RCC 7860 (cell line): ENCODE data around the gene TPMT.
"Not testable (repeated sequence)": the region's sequence is repeated elsewhere in the genome, so short reads cannot be mapped to it uniquely, and the experiment has no call there.

ENCODE experiments used
- DNase-seq: peaks from one replicate; pipeline ENCODE4 v3.0.0-alpha.2; 2015; ENCODE audit warnings: low spot score
- FAIRE-seq: peaks from 2 replicates; lab custom pipeline; 2012; peaks lifted over from hg19 to GRCh38; lab: Jason Lieb, UNC

TPMT gene

DNA sequence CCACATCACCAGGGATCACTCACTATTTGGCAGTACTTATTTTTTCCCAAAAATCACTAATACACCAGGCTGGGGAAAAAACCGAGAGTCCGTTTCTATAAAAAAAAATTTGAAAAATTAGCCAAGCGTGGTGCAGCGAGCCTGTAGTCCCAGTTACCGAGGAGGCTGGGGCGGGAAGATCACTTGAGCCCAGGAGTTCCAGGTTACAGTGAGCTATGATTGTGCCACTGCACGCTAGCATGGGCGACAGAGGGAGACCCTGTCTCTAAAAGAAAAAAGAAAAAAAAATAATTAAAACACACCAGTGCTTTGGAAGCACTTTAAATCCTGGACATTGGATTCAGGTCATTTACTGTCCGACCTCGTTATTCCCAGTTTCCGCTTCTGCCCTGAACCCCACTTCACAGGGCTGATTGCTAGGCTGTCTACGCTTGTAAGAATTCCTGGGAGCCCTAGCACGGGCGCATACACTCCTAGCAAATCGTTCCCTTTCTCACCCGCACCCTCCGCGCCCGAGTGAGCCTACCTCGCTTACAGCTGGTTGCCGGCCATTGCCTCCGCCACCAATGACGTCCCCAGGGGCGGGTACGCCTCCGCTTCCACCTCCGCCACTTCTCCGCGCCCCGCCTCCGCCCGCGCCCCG is at the start of gene TPMT:
TSS of gene TPMT (minus strand) at position 571 of the 643 bp plus-strand sequence. CDS start 5,950 bp downstream, outside the sequence.
- DNase-seq (no peak), FAIRE-seq (no peak)

DNA sequence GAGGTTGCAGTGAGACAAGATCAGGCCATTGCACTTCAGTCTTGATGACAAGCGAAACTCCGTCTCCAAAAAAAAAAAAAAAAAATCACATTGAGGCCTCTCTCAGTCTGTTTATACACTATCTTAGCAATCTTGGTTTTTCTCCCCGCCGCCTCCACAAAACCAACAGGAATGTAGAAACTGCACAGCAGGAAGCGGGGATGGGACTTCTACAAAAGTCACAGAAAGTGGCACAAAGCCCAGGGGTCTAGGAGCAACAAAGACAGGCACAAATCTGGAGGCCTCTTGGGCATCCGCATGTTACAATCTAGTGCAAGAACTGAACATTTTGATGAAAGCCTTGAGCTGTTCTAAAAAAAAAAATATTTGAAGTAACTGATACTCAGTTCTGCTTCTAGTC is 48.9 kb upstream of the TPMT start:
- no peak for DNase-seq
- FAIRE-seq: no peak

DNA sequence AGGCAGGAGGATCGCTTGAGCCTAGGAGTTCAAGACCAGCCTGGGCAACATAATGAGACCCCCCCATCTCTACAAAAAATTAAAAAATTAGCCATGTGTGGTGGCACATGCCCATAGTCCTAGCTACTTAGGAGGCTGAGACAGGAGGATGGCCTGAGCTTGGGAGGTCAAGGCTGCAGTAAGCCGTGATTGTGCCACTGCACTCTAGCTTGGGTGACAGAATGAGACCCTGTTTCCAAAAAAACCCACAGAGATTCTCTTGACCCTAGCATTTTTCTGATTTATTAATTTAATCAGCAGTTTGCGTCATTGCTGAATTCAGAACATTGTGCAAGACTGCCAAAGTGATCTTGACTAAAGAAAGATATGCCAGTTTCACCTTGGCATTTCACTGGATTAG is 37.1 kb upstream of the TPMT start:
- DNase-seq: no peak
- no peak for FAIRE-seq

DNA sequence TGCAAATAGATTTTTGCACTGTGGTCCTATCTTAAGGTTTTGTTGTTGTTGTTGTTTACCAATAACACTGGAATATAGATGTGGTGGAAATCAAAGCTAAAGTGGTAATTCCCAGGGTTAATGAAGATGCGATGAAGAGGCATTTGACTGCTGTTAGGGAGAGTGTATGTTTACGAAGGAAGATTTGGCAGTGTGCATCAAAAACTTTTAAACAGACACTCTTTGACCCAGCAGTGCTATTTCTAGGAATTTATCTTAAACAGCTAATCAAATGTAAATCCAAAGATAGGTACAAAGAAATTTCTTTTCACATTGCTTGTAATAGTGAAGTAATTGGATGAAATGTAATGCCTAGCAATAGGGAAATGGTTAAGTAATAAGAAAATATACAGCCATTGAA is 34.3 kb upstream of the TPMT start:
- FAIRE-seq: no peak

DNA sequence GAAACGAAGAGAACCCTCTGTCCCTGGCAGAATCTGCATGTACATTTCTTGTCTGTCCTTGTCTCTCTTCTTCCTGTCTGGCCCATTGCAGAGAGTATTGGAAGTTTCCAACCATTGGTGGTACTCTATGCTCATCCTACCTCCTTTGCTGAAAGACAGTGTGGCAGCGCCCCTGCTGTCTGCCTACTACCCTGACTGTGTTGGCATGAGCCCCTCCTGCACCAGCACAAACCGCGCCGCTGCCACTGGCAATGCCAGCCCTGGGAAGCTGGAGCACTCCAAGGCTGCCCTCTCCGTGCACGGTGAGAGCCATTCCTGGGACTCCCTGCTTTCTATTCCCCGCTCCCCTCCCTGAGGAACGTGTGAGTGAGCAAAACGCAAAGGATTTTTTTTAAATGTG is 32.8 kb upstream of the TPMT start:
- no peak for DNase-seq
- no peak for FAIRE-seq

More for the DNA sequence above, 34.3 kb upstream of the TPMT start:
- DNase-seq: no peak

DNA sequence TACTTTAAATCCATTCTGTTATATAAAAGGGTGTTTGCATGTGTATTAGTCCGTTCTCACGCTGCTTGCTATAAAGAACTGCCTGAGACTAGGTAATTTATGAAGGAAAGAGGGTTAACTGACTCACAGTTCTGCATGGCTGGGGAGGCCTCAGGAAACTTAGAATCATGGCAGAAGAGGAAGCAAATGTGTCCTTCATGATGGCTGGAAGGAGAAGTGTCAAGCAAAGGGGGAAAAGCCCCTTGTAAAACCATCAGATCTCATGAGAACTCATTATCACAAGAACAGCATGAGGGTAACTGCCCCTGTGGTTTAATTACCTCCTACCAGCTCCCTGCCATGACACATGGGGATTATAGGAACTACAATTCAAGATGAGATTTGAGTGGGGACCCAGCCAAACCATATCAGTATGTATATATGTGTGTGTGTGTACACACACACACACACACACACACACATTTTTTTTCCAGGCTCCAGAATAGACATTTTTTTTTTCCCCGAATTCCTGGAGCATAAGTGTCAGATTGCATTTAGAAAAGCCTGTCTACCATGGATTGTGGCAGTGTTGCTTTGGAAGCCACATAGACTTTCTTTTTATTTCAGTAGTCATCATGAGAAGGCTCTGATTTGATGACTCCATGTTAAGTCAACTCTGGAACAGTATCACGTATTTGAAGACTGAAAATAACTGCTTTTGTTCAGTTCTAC is 31.8 kb upstream of the TPMT start:
- FAIRE-seq: no peak
- no peak for DNase-seq

DNA sequence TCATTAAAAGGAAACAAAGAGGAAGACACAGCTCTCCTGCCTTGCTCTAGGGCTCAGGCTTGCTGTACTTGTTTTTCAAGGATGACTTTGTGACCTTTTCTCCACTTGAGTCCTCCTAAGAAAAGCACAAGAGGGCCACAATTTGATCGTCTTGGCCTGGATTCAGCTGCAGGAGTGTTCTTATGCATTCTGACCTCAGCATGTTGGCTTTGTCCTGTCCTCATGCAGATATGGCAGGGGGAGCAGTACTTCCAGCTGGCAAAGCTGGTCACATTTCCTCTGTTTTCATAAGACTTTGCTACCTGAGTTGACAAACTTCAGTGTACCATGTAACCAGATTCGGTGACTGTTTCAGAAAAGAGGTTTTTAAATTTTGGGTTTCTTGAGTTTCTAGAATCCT is 31.2 kb upstream of the TPMT start:
- no peak for DNase-seq
- no peak for FAIRE-seq

DNA sequence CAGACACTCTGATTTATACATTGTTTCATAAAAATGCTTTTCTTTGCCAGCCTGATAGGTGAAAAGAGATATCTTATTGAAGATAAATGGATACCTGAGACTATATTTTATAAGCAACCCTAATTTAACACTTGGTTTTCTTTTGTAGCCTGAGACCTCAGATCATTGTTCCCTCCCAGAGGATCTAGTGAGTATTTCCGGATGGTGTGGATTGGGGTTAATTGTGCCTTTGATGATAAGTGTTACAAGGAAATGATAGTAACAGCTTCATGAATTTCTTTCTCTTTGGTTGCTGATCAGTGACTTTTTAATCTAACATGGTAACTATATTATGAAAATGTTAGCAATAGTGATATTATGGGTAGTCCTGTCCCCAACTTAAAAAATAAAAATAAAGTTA is 30.7 kb upstream of the TPMT start:
- FAIRE-seq (no peak), DNase-seq (no peak)

DNA sequence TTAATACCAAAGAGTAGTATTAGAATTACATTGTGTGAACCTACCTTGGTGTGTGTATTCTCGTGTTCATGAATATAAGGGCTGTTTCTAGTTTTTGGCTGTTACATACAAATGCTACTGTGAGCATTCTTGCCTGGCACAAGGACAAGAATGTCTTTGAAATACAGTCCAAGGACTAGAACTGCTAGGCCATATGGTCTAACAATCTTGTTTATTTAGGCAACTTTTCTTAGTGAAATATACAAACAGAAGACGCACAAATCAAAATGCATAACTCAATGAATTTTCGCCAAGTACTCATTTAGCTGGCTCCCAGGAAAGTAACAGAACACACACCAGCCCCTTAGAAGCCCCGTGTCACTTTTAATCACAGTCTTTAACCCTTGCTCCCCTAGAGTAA is 28.9 kb upstream of the TPMT start:
- DNase-seq: no peak
- no peak for FAIRE-seq

DNA sequence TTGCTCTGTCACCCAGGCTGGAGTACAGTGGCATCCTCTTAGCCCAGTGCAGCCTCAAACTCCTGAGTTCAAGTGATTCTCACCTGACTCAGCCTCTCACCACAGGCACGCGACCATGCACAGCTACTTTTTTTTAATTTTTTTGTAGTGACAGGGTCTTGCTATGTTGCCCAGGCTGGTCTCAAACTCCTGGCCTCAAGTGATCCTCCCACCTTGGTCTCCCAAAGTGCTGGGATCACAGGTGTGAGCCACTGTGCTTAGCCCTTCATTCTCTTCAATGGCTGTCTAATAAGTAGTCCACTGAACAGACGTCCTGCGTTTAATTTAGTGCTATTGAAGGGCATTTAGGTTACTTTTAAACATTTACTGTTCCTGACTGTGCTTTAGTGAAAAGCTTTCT is 27.7 kb upstream of the TPMT start:
- no peak for DNase-seq
- no peak for FAIRE-seq

DNA sequence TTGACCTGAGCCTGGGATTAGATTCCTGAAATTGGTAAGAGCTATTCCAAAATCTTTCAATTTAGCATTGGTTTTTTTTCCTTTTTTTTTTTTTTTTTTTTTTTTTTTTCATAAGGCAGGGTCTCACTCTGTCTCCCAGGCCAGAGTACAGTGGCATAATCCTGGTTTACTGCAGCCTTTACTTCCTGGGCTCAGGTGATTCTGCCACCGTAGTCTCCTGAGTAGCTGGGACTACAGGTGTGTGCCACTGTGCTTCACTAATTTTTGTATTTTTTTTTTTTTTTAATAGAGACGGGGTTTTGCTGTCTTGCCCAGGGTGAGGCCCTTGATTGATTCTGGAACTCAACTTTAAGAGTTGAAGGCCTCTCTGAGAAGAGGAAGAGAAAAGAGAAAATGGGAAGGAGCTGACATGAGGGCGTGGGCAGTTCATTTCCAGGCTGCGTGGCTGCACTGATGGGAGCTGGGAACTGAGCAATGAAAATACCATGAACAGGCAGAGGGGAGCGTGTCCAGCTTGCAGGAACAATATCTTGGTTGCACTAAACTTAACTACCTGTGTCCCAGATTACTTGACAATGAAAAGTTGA is 25.0 kb upstream of the TPMT start:
- FAIRE-seq: no peak
- DNase-seq: no peak

DNA sequence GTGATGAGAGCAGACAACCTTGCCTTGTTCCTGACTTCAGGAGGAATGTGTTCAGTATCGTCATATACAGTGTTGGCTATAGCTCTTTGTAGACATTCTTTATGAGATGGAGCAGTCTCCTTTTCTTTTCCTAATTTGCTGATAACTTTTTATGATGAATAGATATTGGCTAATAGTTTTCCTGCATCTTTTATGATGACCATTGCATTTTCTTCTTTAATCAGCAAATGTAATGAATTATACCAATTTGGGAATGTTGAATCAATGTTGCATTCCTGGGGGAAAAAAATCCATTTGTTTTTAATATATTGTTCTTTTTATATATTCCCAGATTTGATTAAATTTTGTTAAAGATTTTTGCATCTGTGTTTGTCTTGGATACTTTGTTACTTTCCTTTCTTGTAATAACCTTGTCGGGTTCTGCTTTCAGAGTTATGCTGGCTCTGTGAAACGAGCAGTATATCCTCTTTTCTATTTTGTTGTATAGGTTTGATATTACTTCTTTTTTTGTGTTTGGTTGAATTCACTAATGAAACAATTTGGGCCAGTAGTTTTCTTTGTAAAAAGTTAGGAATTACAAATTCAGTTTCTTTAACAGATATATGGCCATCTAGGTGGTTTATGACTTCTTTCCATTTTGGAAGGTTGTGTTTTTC is 24.2 kb upstream of the TPMT start:
- no peak for FAIRE-seq
- no peak for DNase-seq

DNA sequence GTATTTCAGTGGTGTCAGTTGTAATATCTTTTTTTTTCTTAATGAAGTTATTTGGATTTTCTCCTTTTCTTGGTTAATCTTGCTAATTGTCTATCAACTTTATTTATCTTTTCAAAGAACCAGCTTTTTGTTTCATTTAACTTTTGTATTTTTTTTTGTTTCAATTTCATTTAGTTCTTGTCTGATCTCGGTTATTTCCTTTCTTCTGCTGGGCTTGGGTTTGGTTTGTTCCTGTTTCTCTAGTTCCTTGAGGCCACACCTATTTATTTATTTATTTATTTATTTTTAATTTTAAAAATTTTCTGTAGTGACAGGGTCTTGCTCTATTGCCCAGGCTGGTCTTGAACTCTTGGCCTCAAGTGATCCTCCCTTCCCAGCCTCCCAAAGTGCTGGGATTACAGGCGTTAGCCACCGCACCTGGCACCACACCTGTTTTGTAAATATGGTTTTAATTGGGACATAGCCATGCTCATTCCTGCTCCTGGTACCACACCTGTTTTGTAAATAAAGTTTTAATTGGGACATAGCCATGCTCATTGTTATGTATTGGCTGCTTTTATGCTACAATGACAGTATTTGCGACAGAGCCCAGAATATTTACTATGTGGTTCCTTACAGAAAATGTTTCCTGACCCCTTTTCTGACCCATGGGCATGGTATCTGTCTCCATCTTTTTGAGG is 22.5 kb upstream of the TPMT start:
- no peak for FAIRE-seq
- DNase-seq: no peak

DNA sequence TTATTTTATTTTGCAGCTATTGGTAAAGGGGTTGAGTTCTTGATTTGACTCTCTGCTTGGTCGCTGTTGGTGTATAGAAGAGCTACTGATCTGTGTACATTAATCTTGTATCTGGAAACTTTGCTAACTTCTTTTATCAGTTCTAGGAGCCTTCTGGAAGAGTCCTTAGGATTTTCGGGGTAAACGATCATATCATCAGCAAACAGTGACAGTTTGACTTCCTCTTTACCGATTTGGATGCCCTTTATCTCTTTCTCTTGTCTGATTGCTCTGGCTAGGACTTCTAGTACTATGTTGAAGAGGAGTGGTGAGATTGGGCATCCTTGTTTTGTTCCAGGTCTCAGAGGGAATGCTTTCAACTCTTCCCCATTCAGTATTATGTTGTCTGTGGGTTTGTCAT is 21.3 kb upstream of the TPMT start:
- DNase-seq, FAIRE-seq: not testable (repeated sequence)

DNA sequence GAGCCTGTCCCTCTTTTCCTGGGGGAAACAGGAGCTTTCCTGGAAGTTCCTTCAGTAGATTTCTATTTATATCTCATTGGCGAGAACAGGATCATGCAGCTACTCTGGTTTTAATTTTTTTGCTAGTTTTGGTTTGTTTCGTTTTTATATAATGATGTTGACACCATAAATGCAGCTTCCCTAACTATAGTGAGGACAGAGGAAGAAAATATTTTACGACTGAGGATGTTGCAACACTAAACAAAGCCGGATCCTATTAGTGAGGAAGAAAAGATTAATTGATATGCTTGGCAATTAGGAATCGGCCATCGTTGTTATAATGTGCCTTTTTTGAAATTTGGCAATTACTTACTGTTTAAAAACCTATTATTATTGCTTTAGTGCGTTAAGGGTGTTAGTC is 17.0 kb upstream of the TPMT start:
- no peak for DNase-seq
- FAIRE-seq: no peak

DNA sequence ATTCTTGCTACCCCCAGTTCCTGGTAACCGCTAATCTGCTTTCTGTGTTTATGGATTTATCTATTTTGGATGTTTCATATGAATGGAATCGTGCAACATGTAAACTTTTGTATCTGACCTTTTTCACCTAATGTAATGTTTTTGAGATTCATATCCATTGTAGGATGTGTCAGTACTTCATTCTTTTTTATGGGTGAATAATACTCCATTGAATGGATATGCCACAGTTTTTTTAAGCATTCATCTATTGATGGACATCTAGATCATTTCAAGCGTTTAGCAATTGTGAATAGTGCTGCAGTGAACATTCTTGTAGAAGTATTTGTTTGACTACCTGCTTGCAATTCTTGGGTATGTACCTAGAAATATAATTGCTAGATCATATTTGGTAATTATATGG is 13.4 kb upstream of the TPMT start:
- FAIRE-seq: no peak
- no peak for DNase-seq

DNA sequence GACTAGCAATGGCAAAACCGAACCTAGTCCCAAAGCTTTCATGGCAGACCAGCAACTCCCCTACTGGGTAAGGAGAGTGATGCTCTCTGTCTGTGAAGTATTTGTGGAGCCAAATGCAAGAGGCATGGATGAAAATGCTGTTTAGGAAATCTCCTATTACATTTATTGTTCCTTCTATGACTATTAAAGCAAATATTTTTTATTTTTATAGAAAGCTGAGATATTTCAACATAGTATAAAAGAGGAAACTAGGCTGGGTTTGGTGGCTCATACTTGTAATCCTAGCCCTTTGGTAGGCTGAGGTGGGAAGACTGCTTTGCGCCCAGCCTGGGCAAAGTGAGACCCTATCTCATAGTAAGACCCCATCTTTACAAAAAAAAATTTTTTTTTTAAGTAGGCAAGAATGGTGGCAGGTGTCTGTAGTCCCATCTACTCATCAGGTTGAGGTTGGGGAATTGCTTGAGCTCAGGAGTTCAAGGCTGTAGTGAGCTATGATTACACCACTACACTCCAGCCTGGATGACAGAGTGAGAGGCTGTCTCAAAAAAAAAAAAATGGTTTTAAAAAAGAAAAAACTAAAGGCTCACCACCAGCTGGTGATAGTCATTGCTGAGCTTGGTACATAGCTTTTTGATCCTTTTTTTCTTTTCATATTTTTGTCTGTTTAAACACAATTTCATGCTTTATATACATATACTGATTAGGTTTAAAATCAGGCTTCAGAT is 11.6 kb upstream of the TPMT start:
- FAIRE-seq (no peak), DNase-seq (no peak)

DNA sequence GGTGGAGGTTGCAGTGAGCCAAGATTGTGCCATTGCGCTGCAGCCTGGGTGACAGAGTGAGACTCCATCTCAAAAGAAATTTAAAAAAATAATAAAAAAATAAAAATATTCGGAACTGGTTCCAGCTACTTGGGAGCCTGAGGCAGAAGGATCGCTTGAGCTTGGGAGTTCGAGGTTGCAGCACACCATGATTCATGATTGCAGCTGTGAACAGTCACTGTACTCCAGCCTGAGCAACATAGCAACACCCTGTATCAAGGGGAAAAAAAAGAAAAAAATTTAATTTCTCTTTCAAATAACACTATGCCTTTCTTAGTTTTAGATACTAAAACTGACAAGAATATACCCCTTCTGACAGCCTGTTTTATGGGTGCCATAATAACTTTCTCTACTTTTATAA is 10.9 kb upstream of the TPMT start:
- DNase-seq: no peak
- no peak for FAIRE-seq

DNA sequence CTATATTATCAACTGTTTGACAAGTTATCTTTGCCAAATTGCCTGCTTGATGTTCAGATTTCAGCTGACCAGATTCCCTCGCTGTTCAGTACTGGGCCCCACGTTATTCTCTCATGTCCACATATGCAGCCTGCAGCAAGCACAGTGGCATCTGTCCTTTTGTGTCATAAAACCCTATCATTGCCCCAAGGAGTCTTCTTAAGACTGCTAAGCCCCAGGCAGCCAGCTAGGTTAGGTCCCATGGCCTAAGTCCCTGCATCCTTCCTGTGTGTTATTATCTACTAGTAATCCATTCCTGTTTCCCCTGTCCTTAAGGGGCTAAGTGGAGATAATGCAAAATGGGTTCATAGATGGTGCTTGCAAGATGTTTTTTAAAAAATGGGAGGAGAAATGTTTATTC is 7.5 kb upstream of the TPMT start:
- FAIRE-seq (no peak), DNase-seq (no peak)

DNA sequence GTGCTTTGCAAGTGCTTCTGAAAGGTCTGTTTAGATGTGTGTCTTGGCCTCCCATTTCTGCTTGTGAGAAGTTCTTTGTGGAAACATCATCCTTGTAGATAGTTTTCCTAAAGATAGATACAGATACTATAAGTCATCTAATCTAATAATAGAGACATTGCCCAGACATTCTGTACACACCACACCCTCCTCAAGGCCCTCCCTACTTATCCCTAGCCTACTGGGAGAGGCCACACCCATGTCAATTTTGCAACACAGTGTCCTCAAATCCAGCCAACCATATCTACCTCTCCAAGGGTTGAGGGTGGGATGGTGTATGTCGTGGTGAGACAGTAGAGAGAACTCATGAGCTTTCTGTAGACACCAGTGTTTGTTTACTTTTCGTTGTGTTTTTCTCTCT is 6.6 kb upstream of the TPMT start:
- FAIRE-seq (no peak), DNase-seq (no peak)

DNA sequence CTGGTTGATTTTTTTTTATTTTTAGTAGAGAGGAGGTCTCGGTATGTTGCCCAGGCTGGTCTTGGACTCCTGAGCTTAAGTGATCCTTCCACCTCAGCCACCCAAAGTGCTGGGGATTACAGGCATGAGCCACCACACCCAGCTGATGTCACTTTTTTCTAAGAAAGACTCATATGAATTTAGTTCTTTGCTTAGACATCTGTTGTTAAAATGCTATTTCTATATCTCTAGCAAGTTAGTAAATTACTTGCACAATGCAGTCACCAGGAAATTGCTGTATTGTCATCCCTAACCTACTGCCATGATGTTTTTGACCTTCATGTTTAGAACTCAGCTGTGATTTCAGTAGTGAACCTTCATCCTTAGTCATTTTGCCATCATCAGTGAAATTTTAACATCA is 6.0 kb upstream of the TPMT start:
- no peak for FAIRE-seq
- no peak for DNase-seq
